HepG2 (cell line): Measurements from ENCODE around the gene RBM15B.

Experiments
- CTCF ChIP-seq: sonication (generic); formaldehyde crosslinking; IDR thresholded peaks from 2 replicates; pipeline ENCODE4 v1.5.0; 2020; ENCODE audit warnings: mild to moderate bottlenecking, missing genetic modification reagents, moderate library complexity
- HBP1 ChIP-seq: IDR thresholded peaks from 2 replicates; pipeline ENCODE4 v1.6.1; 2016; ENCODE audit warnings: low read depth, control low read depth
- HDAC6 ChIP-seq: fragments of 200-600 bp; sonication (generic); IDR thresholded peaks from 2 replicates; pipeline ENCODE4 v1.7.0; 2017; ENCODE audit warnings: mild to moderate bottlenecking, antibody characterized with exemption, low read length, low read depth
- JUNB ChIP-seq: sonication (generic); formaldehyde crosslinking; IDR thresholded peaks from 2 replicates; pipeline ENCODE4 v1.8.0; 2022; ENCODE audit warnings: missing genetic modification reagents, mild to moderate bottlenecking, borderline replicate concordance
- POLR2A ChIP-seq, 2 experiments: IDR thresholded peaks; 2 replicates each; pipeline ENCODE4 v1.6.1; 2011; ENCODE audit warnings: low read depth in 2 of 2, low read length in 2 of 2, mild to moderate bottlenecking in 1 of 2, moderate library complexity in 1 of 2; ENCODE audit not compliant: insufficient read depth in 1 of 2
- SATB2 ChIP-seq: sonication (generic); formaldehyde crosslinking; IDR thresholded peaks from 2 replicates; pipeline ENCODE4 v1.5.0; 2020; ENCODE audit warnings: missing genetic modification reagents
- SP1 ChIP-seq, 2 experiments: fragments of 450-650 bp in 1 of 2; sonication (generic) in 1 of 2; formaldehyde crosslinking in 1 of 2; IDR thresholded peaks; 2 replicates each; pipeline versions ENCODE4 v1.4.0 to v1.6.1; 2016 to 2020; ENCODE audit warnings: missing genetic modification reagents in 1 of 2
- ZFP41 ChIP-seq: sonication (generic); formaldehyde crosslinking; IDR thresholded peaks from 2 replicates; pipeline ENCODE4 v1.4.0; 2020; ENCODE audit warnings: mild to moderate bottlenecking, missing genetic modification reagents, borderline replicate concordance
- ZHX1 ChIP-seq: sonication (generic); formaldehyde crosslinking; IDR thresholded peaks from 2 replicates; pipeline ENCODE4 v1.8.1; 2022; ENCODE audit warnings: low read depth, mild to moderate bottlenecking, missing genetic modification reagents
- ZNF749 ChIP-seq: sonication (generic); formaldehyde crosslinking; IDR thresholded peaks from 2 replicates; pipeline ENCODE4 v1.8.0; 2022; ENCODE audit warnings: mild to moderate bottlenecking, missing genetic modification reagents, moderate library complexity, borderline replicate concordance
- TF ChIP-seq, protein P1 (sequence below): sonication (generic); formaldehyde crosslinking; IDR thresholded peaks from 2 replicates; pipeline ENCODE4 v1.8.1; 2023; ENCODE audit warnings: mild to moderate bottlenecking, missing genetic modification reagents

- TF ChIP-seq CTCF (CRISPR knock-in tag) (no peak), JUNB (CRISPR knock-in tag) (no peak), SP1 (IDR thresholded peaks at IDR 0.05) (no peak), SP1 (CRISPR knock-in tag; IDR thresholded peaks at IDR 0.05) (no peak), SATB2 (CRISPR knock-in tag) (no peak), ZHX1 (CRISPR knock-in tag) (no peak), ZFP41 (CRISPR knock-in tag) (no peak), ZNF749 (CRISPR knock-in tag) (no peak), POLR2A (IDR thresholded peaks at IDR 0.05; ENCODE audit: insufficient read depth in 1 of 2, low read depth in 2 of 2, low read length in 2 of 2) (no peak), HBP1 (CRISPR knock-in tag) (no peak), HDAC6 (no peak)
- TF ChIP-seq, protein P1, sequence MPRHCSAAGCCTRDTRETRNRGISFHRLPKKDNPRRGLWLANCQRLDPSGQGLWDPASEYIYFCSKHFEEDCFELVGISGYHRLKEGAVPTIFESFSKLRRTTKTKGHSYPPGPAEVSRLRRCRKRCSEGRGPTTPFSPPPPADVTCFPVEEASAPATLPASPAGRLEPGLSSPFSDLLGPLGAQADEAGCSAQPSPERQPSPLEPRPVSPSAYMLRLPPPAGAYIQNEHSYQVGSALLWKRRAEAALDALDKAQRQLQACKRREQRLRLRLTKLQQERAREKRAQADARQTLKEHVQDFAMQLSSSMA (CRISPR knock-in tag), result no peak
These were observed 2.5 kb downstream of the RBM15B start for GRCh38 chr3:51393564-51393963.
